SW480 (cell line): ENCODE data around the gene SEMA3E.

Experiments
- DNase-seq: peaks from one replicate; pipeline ENCODE4 v3.0.0-alpha.2; 2016; ENCODE audit warnings: low spot score

SEMA3E gene

DNA sequence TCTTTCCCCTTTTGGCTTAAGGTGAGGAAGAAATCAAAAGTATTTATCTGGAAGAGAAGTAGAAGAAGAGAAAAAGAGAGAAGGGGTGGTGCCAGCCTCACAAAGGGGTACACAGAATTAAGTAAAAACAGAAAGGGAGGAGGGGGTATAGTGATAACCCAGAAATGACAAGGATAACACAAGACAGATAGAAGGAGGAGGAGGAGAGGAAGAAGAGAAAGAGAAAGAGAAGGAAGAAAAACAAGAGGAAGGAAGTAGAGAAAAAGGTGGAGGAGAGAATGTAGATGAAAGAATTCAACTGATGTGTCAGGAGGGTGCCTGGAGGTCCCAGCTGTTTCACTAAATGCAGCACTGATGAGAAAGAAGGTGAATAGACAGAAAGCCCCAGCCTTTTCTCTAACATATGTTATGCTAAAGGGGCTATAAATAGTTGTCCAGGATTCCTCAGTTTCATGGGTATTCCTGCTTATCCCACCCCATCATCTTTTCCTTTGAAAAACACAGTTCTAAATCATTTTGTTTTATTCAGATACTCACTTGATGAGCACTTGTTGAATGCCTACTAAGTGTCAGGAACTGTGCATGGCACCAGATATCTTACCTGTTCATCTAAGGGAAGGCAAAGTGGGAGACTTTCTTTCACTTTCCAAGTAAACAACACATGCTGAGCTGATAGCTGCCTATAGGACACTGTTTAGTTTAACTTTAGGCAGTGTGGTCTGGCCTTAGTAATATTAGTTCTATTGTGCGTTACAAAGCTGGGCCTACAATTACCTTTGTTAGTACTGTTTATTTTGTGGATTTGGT is 8.0 kb downstream of the SEMA3E start:
- no peak for DNase-seq

DNA sequence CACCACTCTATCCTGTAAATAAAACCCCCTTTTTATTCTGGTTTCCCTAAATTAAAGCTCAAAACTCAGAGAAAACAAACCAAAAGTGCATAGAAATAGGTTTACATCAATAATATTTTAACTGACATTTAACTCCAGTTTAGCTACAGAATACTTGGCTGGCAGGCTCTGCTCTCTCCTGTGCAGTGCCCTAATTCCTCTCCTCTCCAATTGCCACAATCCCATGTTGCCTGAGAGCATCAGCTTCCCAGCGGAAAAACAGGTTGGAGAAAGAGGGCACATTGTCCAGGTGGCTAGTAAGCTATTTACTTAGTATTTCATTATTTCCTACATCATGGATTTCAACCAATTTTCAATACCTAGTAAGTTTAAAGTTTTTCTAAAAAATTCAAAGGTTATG is 8.7 kb downstream of the SEMA3E start:
- DNase-seq: no peak

DNA sequence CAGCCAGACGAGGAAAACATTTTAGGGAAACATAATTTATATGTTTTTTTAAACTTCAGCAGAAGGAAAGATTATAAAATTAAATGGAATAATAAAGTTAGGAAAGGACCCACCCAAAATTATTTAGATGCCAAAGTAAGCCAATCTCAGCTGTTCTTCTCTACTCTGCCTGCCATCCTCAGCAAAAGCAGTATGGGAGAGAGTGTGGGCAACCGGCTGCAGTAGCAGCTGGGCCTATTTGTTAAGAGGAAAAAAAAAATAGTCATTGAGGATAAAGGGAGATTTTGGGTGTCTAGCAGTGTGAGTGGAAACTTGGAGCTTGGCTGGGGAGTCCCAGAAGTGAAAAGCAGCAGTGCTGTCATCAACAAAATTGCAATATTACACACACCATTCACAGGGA is 15.4 kb downstream of the SEMA3E start:
- DNase-seq: no peak

GRCh38 chr7:83629117-83629880 is 19.6 kb downstream of the SEMA3E start:
- DNase-seq: no peak

GRCh38 chr7:83617858-83618257 is 31.1 kb downstream of the SEMA3E start:
- no peak for DNase-seq

GRCh38 chr7:83614112-83614511 is 34.8 kb downstream of the SEMA3E start:
- no peak for DNase-seq

DNA sequence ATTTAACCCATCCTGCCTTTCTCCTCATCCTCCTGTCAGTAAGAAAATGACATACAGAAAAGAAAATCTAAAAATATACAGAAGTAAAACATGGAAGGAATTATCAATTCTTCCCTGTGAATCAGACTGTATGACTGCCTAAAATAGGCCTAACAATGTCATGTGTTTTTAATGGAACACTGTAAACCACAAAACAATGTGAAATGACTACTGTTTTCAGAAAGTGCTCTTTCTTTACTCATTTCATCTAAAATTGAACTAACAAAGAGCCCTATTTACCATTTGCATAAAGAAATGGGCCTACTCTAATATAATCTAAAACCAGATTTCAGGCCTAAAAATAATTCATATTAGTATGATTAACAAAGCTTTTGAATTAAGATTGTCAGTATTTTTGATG is 35.7 kb downstream of the SEMA3E start:
- DNase-seq: no peak

GRCh38 chr7:83611776-83612175 is 37.2 kb downstream of the SEMA3E start:
- no peak for DNase-seq

- no peak for DNase-seq
These were observed 38.2 kb downstream of the SEMA3E start for GRCh38 chr7:83610649-83611304.

- no peak for DNase-seq
These were observed 40.2 kb downstream of the SEMA3E start for GRCh38 chr7:83608716-83609115.

- DNase-seq: no peak
These were observed 45.3 kb downstream of the SEMA3E start for GRCh38 chr7:83603649-83604048.

- DNase-seq: no peak
These were observed 49.8 kb downstream of the SEMA3E start for GRCh38 chr7:83599131-83599530.

DNA sequence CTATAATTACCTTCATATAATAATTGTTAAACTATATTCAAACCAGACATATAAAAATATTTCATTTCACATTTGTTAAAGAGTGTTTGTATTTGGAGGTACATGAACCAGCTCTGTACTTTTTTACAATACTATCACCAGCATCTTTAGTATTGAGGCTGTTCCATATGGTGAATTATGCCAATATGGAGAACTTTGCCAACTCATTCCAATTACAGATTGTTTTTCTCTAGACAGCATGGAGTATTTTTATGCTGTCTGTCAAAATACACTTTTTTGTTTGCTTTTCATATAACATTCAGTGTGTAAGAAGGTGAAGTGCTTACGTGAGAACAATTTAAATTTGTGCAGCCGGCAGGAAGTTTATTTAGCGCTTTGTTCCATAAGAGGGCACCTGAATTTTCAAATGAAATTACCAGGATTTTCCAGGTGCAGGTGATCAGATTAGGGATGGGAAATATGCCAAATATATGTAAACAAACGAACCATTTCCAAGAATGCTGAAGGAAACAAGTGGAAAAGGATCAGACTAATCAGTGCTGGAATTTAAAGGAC is 54.9 kb downstream of the SEMA3E start:
- DNase-seq: no peak

- DNase-seq: no peak
These were observed 60.2 kb downstream of the SEMA3E start for GRCh38 chr7:83588602-83589240.

- no peak for DNase-seq
These were observed 62.7 kb downstream of the SEMA3E start for GRCh38 chr7:83586281-83586680.

- no peak for DNase-seq
These were observed 67.1 kb downstream of the SEMA3E start for GRCh38 chr7:83581667-83582435.

GRCh38 chr7:83579740-83580139 is 69.2 kb downstream of the SEMA3E start:
- no peak for DNase-seq

- no peak for DNase-seq
These were observed 73.5 kb downstream of the SEMA3E start for GRCh38 chr7:83575436-83575835.

DNA sequence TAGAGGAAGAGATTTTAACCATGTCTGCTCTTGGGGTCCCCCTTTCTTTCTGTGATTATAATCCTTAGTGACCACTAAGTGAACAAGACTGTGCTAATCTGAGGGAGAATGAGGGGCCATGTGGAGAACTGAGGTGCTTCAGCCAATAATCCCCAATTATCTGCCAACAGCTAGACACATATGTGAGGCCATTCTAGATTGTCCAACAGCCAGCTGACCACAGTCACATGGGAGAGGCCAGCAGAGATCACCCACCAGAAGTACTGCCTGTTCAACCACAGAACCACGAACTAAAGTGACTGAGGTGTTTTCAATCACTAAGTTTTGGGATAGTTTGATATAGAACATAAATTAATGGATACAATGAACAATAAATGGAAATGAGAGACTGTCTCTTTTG is 74.3 kb downstream of the SEMA3E start:
- DNase-seq: no peak

DNA sequence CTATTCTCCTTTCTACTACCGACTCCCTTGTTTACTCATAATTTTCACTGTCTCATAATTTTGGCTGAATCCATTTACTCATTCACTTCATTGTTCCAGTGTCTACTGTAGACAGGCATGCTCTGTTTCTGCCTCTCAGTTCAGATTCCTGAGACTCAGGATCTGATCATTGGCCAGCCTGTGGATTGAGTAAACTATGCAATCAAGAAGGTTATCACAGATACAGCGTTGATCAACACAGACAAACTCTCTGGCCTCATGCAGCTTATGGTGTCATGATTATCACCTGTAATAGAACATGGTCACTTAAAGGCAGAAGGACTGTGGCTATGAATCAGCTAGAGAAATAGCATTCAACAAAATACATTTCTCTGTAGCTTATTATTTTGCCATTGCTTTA is 86.0 kb downstream of the SEMA3E start:
- no peak for DNase-seq

DNA sequence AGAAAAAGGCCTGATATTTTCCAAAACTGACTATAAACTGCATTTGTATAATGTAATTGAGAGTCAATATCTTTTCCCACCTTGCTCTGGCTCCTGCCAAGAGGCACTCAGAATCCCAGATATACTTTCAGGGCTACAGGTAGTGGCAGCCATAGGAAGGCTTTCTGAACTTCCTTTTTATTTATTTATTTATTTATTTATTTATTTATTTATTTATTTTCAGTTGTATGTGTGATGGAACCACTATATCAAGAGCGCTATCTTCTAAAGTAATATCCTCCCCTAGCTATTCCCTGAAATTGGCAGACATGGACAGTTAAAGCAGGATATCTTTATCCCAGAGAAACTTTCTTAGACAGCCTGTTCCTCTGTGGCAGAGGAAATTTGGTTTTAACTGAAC is 86.7 kb downstream of the SEMA3E start:
- DNase-seq: no peak
